HG03460 (cell line): ENCODE data around the gene EEF1E1.
"Not testable (repeated sequence)": the region's sequence is repeated elsewhere in the genome, so short reads cannot be mapped to it uniquely, and the experiment has no call there.

Experiments
- ATAC-seq: cut with Tn5 transposase; IDR thresholded peaks from one replicate; pipeline ENCODE4 v1.9.1; 2021; ENCODE audit not compliant: unreplicated experiment

EEF1E1 gene

GRCh38 chr6:8064638-8065518 lies 37.5 kb downstream of the EEF1E1 start:
- no peak for ATAC-seq

GRCh38 chr6:8063761-8064637 lies 38.3 kb downstream of the EEF1E1 start, which contains the start of gene BLOC1S5:
Gene BLOC1S5 (minus strand): TSS chr6:8064389. CDS start chr6:8064376, 13 bp downstream.
- peak; percentile 84 for ATAC-seq

GRCh38 chr6:8061736-8062135 lies 40.6 kb downstream of the EEF1E1 start:
- no peak for ATAC-seq

GRCh38 chr6:8060346-8060745 lies 42.0 kb downstream of the EEF1E1 start:
- no peak for ATAC-seq

- no peak for ATAC-seq
Observed at GRCh38 chr6:8059129-8059528, 43.2 kb downstream of the EEF1E1 start.

- no peak for ATAC-seq
Observed at GRCh38 chr6:8057793-8058192, 44.6 kb downstream of the EEF1E1 start.

- no peak for ATAC-seq
Observed at GRCh38 chr6:8057263-8057662, 45.1 kb downstream of the EEF1E1 start.

GRCh38 chr6:8054276-8054675 lies 48.1 kb downstream of the EEF1E1 start:
- no peak for ATAC-seq

GRCh38 chr6:8047541-8048292 lies 54.6 kb downstream of the EEF1E1 start:
- no peak for ATAC-seq

GRCh38 chr6:8045769-8046168 lies 56.6 kb downstream of the EEF1E1 start:
- not testable (repeated sequence) for ATAC-seq

- ATAC-seq = no peak
Observed at GRCh38 chr6:8043221-8043620, 59.1 kb downstream of the EEF1E1 start.

- no peak for ATAC-seq
Observed at GRCh38 chr6:8041913-8042583, 60.3 kb downstream of the EEF1E1 start.

- ATAC-seq = not testable (repeated sequence)
Observed at GRCh38 chr6:8034107-8034506, 68.2 kb downstream of the EEF1E1 start.

- ATAC-seq = no peak
Observed at GRCh38 chr6:8030920-8031319, 71.4 kb downstream of the EEF1E1 start.
